ENCODE data around the gene PTPRE. TPM values are rescaled to one million over a fixed set of nuclear protein-coding genes. Genes with fewer than 3 reads are reported as not detected.

PTPRE gene
- total RNA-seq, 4 donors from 2014 or later: 17.4 to 23.0 (median 20.1) TPM

DNA sequence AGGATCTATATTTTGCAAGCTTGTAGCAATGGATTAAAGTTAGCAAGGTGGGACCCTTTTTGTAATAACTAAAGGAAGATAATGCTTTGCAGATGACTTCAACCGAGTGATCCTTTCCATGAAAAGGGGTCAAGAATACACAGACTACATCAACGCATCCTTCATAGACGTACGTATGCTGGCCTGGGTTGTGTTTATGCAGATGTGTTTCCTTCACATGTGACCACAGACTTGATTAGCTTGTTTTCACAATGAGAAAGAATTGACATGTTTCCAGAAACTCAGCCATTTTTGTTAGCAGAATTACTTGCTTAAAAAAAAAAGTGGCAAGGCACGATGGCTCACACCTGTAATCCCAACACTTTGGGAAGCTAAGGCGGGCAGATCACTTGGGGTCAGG lies 165.1 kb downstream of the PTPRE start:
- no peak for DNase-seq (ENCODE audit: low spot score in 2 of 2)
- H3K4me3 ChIP-seq (ENCODE audit: low read depth, poor library complexity, severe bottlenecking): no peak overlapping the region
- intact Hi-C loops (cut with DNase I; ENCODE audit: low total_unique reads): loop anchor here (10.0 kb wide), 1 partner anchor 83 kb away; no protein-coding TSS in a partner anchor
- 72 to 83% methylated on average over 6 of the region's 6 CpGs for WGBS, 2 donors
- TF ChIP-seq, protein P1, sequence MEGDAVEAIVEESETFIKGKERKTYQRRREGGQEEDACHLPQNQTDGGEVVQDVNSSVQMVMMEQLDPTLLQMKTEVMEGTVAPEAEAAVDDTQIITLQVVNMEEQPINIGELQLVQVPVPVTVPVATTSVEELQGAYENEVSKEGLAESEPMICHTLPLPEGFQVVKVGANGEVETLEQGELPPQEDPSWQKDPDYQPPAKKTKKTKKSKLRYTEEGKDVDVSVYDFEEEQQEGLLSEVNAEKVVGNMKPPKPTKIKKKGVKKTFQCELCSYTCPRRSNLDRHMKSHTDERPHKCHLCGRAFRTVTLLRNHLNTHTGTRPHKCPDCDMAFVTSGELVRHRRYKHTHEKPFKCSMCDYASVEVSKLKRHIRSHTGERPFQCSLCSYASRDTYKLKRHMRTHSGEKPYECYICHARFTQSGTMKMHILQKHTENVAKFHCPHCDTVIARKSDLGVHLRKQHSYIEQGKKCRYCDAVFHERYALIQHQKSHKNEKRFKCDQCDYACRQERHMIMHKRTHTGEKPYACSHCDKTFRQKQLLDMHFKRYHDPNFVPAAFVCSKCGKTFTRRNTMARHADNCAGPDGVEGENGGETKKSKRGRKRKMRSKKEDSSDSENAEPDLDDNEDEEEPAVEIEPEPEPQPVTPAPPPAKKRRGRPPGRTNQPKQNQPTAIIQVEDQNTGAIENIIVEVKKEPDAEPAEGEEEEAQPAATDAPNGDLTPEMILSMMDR (IDR thresholded peaks at IDR 0.05): no peak
- TF ChIP-seq POLR2A (IDR thresholded peaks at IDR 0.05): no peak

DNA sequence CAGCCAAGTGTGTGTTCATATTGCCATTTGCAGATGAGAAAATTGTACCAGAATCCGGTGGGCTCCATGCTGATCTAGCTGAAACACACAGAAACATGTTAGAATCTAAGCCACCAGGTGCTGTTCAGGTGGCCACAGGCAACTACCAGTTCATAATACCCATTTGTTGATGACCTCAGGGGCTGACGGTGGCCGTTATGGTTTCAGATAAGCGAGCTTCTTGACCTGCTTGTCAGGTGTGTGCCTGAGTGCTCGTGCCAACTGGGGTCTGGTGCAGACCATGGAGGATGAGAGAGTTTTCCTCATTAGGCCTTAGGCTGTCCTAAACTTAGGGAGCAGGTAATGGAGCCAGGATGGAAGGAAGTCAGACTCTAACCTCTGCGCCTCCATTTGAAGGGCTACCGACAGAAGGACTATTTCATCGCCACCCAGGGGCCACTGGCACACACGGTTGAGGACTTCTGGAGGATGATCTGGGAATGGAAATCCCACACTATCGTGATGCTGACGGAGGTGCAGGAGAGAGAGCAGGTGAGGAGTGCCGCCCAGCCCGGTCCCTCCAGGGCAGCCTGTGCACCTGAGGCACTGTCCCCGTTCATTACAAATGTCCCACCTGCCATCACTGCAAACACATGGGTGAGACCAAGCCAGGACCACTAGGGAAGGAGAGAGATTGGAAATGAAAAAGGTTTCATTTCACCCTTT lies 166.2 kb downstream of the PTPRE start:
- intact Hi-C loops (cut with DNase I; ENCODE audit: low total_unique reads): loop anchor here (10.0 kb wide), 1 partner anchor 82 kb away; no protein-coding TSS in a partner anchor
- no peak overlapping the region for H3K4me3 ChIP-seq (ENCODE audit: low read depth, poor library complexity, severe bottlenecking)
- peak in 1 of 2 donors; percentile 56 for DNase-seq (ENCODE audit: low spot score in 2 of 2)
- 88 to 95% methylated on average over 14 of the region's 14 CpGs for WGBS, 2 donors
- TF ChIP-seq POLR2A (IDR thresholded peaks at IDR 0.05): no peak
- TF ChIP-seq, protein P1 (IDR thresholded peaks at IDR 0.05): no peak

DNA sequence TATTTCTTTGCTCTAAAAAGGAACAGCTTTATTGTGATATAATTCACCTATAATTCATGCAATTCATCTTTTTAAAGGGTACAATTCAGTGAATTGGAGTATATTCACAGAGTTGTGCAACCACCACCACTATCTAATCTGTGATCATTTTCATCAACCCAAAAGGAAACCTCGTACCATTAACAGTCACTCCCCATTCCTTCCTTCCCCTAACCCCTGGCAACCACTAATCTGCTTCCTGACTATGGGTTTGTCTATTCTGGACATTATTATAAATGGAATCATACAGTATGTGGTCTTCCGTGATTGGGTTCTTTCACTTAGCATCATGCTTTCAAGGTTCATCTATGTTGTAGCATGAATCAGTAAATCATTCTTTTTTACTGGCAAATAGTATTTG lies 167.0 kb downstream of the PTPRE start:
- TF ChIP-seq POLR2A (IDR thresholded peaks at IDR 0.05): no peak
- TF ChIP-seq, protein P1 (IDR thresholded peaks at IDR 0.05): no peak
- WGBS, 2 donors: 78 to 86% methylated on average over 2 of the region's 2 CpGs
- no peak overlapping the region for H3K4me3 ChIP-seq (ENCODE audit: low read depth, poor library complexity, severe bottlenecking)
- intact Hi-C loops (cut with DNase I; ENCODE audit: low total_unique reads): loop anchor here (10.0 kb wide), 1 partner anchor 81 kb away; no protein-coding TSS in a partner anchor
- DNase-seq (ENCODE audit: low spot score in 2 of 2): no peak

DNA sequence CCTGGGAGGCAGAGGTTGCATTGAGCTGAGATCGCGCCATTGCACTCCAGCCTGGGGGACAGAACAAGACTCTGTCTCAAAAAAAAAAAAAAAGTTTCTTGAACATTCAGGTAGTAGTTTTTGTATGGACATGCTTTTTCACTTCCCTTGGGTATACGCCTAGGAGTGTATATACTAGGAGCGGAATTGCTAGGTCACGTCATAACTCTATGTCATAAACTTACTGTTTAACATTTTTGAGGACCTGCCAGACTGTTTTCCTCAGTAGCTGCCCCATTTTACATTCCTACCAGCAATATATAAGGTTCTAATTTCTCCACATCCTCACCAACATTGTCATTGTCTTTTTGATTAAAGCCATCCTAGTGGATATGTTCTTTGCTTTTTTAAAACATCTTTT lies 167.7 kb downstream of the PTPRE start:
- intact Hi-C loops (cut with DNase I; ENCODE audit: low total_unique reads): loop anchor here (10.0 kb wide), 1 partner anchor 80 kb away; no protein-coding TSS in a partner anchor
- H3K4me3 ChIP-seq (ENCODE audit: low read depth, poor library complexity, severe bottlenecking): no peak overlapping the region
- WGBS, 2 donors: 94 to 96% methylated on average over 5 of the region's 5 CpGs
- DNase-seq (ENCODE audit: low spot score in 2 of 2): no peak
- no peak for TF ChIP-seq POLR2A (IDR thresholded peaks at IDR 0.05)
- TF ChIP-seq, protein P1 (IDR thresholded peaks at IDR 0.05): no peak

DNA sequence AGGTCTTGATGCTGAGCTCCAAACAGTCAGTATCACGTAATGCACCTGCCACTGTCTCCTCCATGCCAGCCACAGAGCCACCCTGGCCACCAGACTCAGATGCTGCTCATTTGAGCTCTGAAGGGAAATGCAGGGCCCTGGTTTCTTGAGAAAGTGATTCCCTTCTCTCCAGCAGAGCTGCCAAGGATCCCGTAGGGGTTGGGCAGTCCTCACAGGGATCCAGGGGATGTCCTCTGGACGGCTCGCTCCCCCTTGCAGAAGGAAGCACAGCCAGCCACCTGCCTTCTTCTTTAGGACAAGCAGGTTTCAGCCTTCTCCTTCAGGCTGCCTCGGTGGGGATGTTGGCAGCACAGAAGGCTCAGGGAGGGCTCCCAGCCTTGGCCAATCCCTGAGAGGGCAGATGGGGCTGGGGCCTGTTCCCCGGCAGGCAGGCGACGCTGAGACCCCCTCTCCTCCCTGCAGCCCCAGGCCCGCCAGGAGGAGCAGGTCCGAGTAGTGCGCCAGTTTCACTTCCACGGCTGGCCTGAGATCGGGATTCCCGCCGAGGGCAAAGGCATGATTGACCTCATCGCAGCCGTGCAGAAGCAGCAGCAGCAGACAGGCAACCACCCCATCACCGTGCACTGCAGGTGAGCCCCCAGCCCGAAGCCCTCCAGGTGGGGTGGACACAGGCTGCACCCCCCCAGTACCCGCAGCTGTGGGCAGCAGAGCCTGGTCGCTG lies 170.4 kb downstream of the PTPRE start:
- no peak overlapping the region for H3K4me3 ChIP-seq (ENCODE audit: low read depth, poor library complexity, severe bottlenecking)
- DNase-seq (ENCODE audit: low spot score in 2 of 2): peak in 1 of 2 donors; percentile 71
- intact Hi-C loops (cut with DNase I; ENCODE audit: low total_unique reads): loop anchor here (10.0 kb wide), 1 partner anchor 77 kb away; no protein-coding TSS in a partner anchor
- 78 to 86% methylated on average over 8 to 20 of the region's 21 CpGs for whole genome bisulfite sequencing, 2 donors
- TF ChIP-seq, protein P1 (IDR thresholded peaks at IDR 0.05): no peak
- TF ChIP-seq POLR2A (IDR thresholded peaks at IDR 0.05): no peak

All from lower leg skin (tissue), 4 donors.